RWPE2 (cell line): ENCODE measurements around the gene OMD.

ENCODE experiments used
- ATAC-seq: fragments of 200-7000 bp; cut with Tn5 transposase; 3 replicates; pipeline ENCODE4 v1.9.1; 2021; ENCODE audit warnings: low read depth
- DNase-seq: peaks from one replicate; pipeline ENCODE4 v3.0.0-alpha.2; 2020; ENCODE audit warnings: low spot score
- H3K27ac ChIP-seq: fragments of 450-650 bp; 2 replicates; pipeline ENCODE4 v1.5.1; 2017; ENCODE audit warnings: mild to moderate bottlenecking; ENCODE audit not compliant: poor library complexity, severe bottlenecking
- H3K27me3 ChIP-seq: fragments of 250-450 bp; sonication (Bioruptor Pico); 2 replicates; pipeline ENCODE4 v1.5.1; 2021; ENCODE audit warnings: mild to moderate bottlenecking, moderate library complexity; ENCODE audit not compliant: insufficient read depth, poor library complexity, severe bottlenecking
- H3K36me3 ChIP-seq: fragments of 250-450 bp; sonication (Bioruptor Pico); 2 replicates; pipeline ENCODE4 v1.5.1; 2020; ENCODE audit warnings: low read depth, mild to moderate bottlenecking, moderate library complexity
- H3K4me1 ChIP-seq: fragments of 250-450 bp; sonication (Bioruptor Pico); 2 replicates; pipeline ENCODE4 v1.5.1; 2021; ENCODE audit warnings: mild to moderate bottlenecking, moderate library complexity; ENCODE audit not compliant: insufficient read depth, poor library complexity, severe bottlenecking
- H3K4me3 ChIP-seq: fragments of 250-450 bp; sonication (Bioruptor Pico); 2 replicates; pipeline ENCODE4 v1.5.1; 2021; ENCODE audit warnings: mild to moderate bottlenecking, moderate library complexity; ENCODE audit not compliant: severe bottlenecking
- H3K9me3 ChIP-seq: fragments of 250-450 bp; sonication (Bioruptor Pico); 2 replicates; pipeline ENCODE4 v1.5.1; 2021; ENCODE audit warnings: mild to moderate bottlenecking, moderate library complexity; ENCODE audit not compliant: severe bottlenecking
- TF ChIP-seq, protein P1 (sequence below): fragments of 450-650 bp; IDR thresholded peaks from one replicate; pipeline ENCODE4 v1.5.1; 2017; ENCODE audit warnings: mild to moderate bottlenecking, moderate library complexity; ENCODE audit not compliant: poor library complexity, severe bottlenecking

Gene OMD

DNA sequence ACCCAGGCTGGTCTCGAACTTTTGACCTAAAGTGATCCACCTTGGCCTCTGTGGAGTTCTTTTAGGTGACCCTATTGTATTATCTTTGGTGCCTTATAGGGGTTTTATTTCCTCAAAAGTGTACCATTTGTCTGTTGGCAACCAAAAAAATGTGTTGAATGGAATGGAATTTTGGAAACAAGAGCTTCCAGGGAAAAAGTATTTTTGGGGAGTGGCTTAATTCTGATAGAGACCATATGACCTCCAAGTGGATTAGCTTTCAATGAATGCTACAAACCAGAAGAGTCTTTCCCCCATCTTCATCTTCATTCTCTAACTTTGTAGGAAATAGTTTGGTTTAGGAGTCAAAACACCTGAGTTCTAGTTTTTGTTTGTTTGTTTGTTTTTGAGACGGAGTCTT is 16.5 kb downstream of the OMD start:
- no peak for DNase-seq
- no peak for ATAC-seq
- no peaks in the 10 kb centered on the region for H3K9me3 ChIP-seq
- TF ChIP-seq, protein P1, sequence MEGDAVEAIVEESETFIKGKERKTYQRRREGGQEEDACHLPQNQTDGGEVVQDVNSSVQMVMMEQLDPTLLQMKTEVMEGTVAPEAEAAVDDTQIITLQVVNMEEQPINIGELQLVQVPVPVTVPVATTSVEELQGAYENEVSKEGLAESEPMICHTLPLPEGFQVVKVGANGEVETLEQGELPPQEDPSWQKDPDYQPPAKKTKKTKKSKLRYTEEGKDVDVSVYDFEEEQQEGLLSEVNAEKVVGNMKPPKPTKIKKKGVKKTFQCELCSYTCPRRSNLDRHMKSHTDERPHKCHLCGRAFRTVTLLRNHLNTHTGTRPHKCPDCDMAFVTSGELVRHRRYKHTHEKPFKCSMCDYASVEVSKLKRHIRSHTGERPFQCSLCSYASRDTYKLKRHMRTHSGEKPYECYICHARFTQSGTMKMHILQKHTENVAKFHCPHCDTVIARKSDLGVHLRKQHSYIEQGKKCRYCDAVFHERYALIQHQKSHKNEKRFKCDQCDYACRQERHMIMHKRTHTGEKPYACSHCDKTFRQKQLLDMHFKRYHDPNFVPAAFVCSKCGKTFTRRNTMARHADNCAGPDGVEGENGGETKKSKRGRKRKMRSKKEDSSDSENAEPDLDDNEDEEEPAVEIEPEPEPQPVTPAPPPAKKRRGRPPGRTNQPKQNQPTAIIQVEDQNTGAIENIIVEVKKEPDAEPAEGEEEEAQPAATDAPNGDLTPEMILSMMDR, result no peak
- H3K27me3 ChIP-seq, result no peaks in the 10 kb centered on the region
- H3K27ac ChIP-seq, result no peak overlapping the region
- no peak overlapping the region for H3K4me3 ChIP-seq
- no peaks in the 10 kb centered on the region for H3K4me1 ChIP-seq
- H3K36me3 ChIP-seq, result no peaks in the 10 kb centered on the region

DNA sequence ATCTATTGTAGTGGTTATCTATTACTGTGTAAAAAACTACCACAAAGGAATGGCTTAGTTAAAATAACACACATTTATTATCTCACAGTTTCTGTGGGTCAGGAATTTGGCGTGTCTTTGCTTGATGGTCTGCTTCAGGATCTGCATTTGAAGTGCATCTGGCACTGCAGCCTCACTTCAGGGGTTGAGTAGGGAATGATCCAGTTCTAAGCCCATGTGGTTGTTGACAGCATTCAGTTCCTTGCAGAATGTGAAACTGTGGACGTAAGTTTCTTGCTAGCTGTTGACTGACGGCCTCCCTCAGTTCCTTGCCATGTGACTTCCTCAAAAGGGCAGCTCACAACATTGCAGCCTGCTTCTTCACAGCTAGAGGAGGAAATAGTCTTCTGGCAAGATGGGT is 17.8 kb downstream of the OMD start:
- Histone ChIP-seq H3K36me3 (no peaks in the 10 kb centered on the region), H3K9me3 (no peaks in the 10 kb centered on the region), H3K27me3 (no peaks in the 10 kb centered on the region), H3K4me1 (no peaks in the 10 kb centered on the region), H3K4me3 (no peak overlapping the region), H3K27ac (no peak overlapping the region)
- ATAC-seq, result no peak
- TF ChIP-seq, protein P1, result no peak
- no peak for DNase-seq

DNA sequence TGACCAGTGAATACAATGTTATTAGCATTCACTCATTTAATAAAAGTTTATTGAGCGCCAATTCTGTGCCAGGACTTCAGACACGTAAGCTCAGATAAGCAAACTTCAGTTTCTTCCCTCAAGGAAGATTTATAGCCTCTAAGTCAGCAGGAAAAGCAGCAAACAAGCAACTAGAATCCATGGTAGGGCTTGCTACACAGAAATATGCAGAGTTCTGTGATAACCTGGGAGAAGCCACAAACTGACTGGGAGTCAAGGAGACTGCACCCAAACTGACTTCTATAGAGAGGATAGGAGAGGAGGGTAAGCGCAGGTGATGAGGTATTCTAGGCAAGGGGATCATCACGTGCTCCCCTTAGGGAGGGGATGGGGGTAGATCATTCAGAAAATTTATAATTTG is 18.5 kb downstream of the OMD start:
- no peaks in the 10 kb centered on the region for H3K9me3 ChIP-seq
- ATAC-seq (no peak), DNase-seq (no peak)
- no peak overlapping the region for H3K4me3 ChIP-seq
- H3K27ac ChIP-seq, result no peak overlapping the region
- H3K36me3 ChIP-seq, result no peaks in the 10 kb centered on the region
- no peaks in the 10 kb centered on the region for H3K4me1 ChIP-seq
- TF ChIP-seq, protein P1, result no peak
- no peaks in the 10 kb centered on the region for H3K27me3 ChIP-seq

DNA sequence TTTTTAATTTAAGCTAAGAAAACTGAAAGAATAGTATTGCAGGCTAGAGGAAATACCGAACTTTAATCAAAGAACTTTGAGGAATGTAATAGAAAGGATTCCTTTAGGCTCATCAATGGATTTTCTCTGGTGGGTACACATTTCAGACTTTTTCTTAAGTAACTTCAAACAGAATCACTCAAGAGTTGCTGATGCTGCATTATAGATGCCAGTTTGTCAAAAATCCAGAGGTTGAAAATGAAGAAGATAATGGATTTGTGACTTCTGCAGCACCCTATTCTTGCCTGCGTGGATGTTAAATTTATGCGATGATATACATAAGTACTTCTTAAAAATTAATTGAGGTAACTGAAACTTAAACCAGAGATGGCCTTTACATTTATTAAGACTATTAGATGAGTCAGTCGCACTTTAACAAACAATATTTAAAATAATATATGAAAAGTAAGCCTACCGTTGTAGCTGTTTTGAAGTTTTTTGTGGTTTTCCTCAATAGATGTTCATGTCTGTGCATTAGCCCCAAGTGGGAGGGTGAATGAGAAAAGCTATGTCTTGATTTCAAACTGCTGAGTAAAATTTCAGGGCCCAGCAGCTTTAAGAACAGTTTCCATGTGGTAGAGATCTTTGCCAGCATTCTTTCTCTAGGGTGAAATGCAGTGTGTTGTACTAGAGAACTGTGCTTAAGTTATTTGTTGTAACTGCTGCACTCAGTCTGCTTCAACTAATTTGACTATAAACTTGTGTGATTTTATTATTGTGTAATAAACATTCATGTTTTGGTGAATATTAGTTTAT is 20.0 kb downstream of the OMD start, which contains the start of gene OGN:
Gene OGN (minus strand): TSS at position 537 of the 795 bp plus-strand sequence. CDS start 1,171 bp downstream, outside the sequence.
- no peak within 1 kb of the TSS for H3K27ac ChIP-seq
- no peak within 1 kb of the TSS for H3K4me3 ChIP-seq
- ATAC-seq, result no peak
- no peaks in the 10 kb centered on the region for H3K27me3 ChIP-seq
- no peaks in the 10 kb centered on the region for H3K9me3 ChIP-seq
- TF ChIP-seq, protein P1, result no peak
- no peak for DNase-seq
- H3K4me1 ChIP-seq, result no peaks in the 10 kb centered on the region
- no peaks in the 10 kb centered on the region for H3K36me3 ChIP-seq
